K562 (cell line): ENCODE measurements around the gene EPO. TPM values are rescaled to one million over a fixed set of nuclear protein-coding genes. Genes with fewer than 3 reads are reported as not detected.

Source experiments
- ARHGAP35 ChIP-seq: fragments of 450-650 bp; IDR thresholded peaks from 2 replicates; pipeline ENCODE4 v1.6.1; 2018; ENCODE audit not compliant: partially characterized antibody
- BACH1 ChIP-seq: fragments of 200-800 bp; sonication (Bioruptor generic); IDR thresholded peaks from 2 replicates; pipeline ENCODE4 v1.6.1; 2016; ENCODE audit warnings: missing genetic modification characterization, missing compliant biosample characterization
- CBX2 ChIP-seq: fragments of 200-600 bp; sonication (generic); IDR thresholded peaks from one replicate; pipeline ENCODE4 v1.6.1; 2012; ENCODE audit warnings: mild to moderate bottlenecking, low read length, inconsistent platforms; ENCODE audit not compliant: insufficient read depth, poor library complexity, severe bottlenecking
- CTCF ChIP-seq, 3 experiments: IDR thresholded peaks in 2 of 3; conservative IDR thresholded peaks in 1 of 3; 2 replicates each; pipeline ENCODE4 v1.5.1; 2011 to 2012; ENCODE audit warnings: low read length in 3 of 3, mild to moderate bottlenecking in 3 of 3, control low read depth in 2 of 3, improper control_type of control experiment in 1 of 3, inconsistent platforms in 1 of 3, low read depth in 1 of 3, mixed read lengths in 1 of 3, moderate library complexity in 1 of 3; ENCODE audit not compliant: insufficient read depth in 2 of 3
- KDM5B ChIP-seq: fragments of 200-600 bp; sonication (generic); IDR thresholded peaks from 2 replicates; pipeline ENCODE4 v1.6.1; 2012; ENCODE audit warnings: low read depth, mild to moderate bottlenecking, moderate library complexity, low read length, control low read depth, inconsistent platforms; ENCODE audit not compliant: insufficient replicate concordance
- NEUROD1 ChIP-seq: fragments of 150-350 bp; IDR thresholded peaks from 2 replicates; pipeline ENCODE4 v1.6.1; 2014; ENCODE audit warnings: borderline replicate concordance, low read length, low read depth; ENCODE audit not compliant: partially characterized antibody
- NR2C2 ChIP-seq, 2 experiments: fragments of 200-800 bp in 1 of 2; sonication (Bioruptor generic) in 1 of 2; sonication (generic) in 1 of 2; formaldehyde crosslinking in 1 of 2; IDR thresholded peaks; 2 replicates each; pipeline versions ENCODE4 v1.6.1 to v1.8.0; 2016 to 2022; ENCODE audit warnings: mild to moderate bottlenecking in 1 of 2, missing compliant biosample characterization in 1 of 2, missing genetic modification characterization in 1 of 2, missing genetic modification reagents in 1 of 2
- PHF8 ChIP-seq: fragments of 200-600 bp; sonication (generic); IDR thresholded peaks from 2 replicates; pipeline ENCODE4 v1.6.1; 2012; ENCODE audit warnings: mixed run types, mild to moderate bottlenecking, inconsistent platforms, low read length, moderate library complexity, borderline replicate concordance
- SRSF1 ChIP-seq: fragments of 200-400 bp; formaldehyde crosslinking; IDR thresholded peaks from 2 replicates; pipeline ENCODE4 v1.6.1; 2017; ENCODE audit warnings: mild to moderate bottlenecking, low read depth, low read length, moderate library complexity
- TBP ChIP-seq: optimal IDR thresholded peaks from 2 replicates; pipeline ENCODE3; 2011; ENCODE audit warnings: low read depth, low read length, improper control_type of control experiment
- ZFP1 ChIP-seq: fragments of 450-650 bp; formaldehyde crosslinking; IDR thresholded peaks from 2 replicates; pipeline ENCODE4 v1.4.0; 2020; ENCODE audit warnings: mild to moderate bottlenecking, mixed read lengths
- ZNF318 ChIP-seq, 2 experiments: fragments of 450-650 bp; IDR thresholded peaks; 2 replicates each; pipeline ENCODE4 v1.6.1; 2016; ENCODE audit warnings: mild to moderate bottlenecking in 2 of 2, borderline replicate concordance in 1 of 2, low read depth in 1 of 2, moderate library complexity in 1 of 2
- ZNF639 ChIP-seq, 2 experiments: fragments of 200-800 bp in 1 of 2; sonication (Bioruptor generic) in 1 of 2; sonication (generic) in 1 of 2; formaldehyde crosslinking in 1 of 2; IDR thresholded peaks in 1 of 2; conservative IDR thresholded peaks in 1 of 2; 2 replicates each; pipeline versions ENCODE4 v1.5.0 to v1.6.1; 2016 to 2020; ENCODE audit warnings: missing compliant biosample characterization in 1 of 2, missing genetic modification characterization in 1 of 2, missing genetic modification reagents in 1 of 2
- polyA plus RNA-seq, 8 experiments: library from polyadenylated mRNA; depleted of rRNA in 4 of 8; stranded (reverse) in 5 of 8; unstranded in 3 of 8; fragments of >200 nt; fragmentation: Nextera tagmentation in 2 of 8; fragmentation: Illumina TruSeq in 1 of 8; extraction: Ambion mirVana in 2 of 8; extraction: Trizol in 1 of 8; gene quantifications; 2 replicates each; pipeline versions ENCODE4 v1.2.1 to v1.2.3, GENCODE V29; 2011 to 2014; ENCODE audit warnings: inconsistent platforms in 1 of 8, missing spikeins in 1 of 8
- total RNA-seq, 7 experiments: library from RNA; depleted of rRNA in 6 of 7; stranded (reverse); fragments of >200 nt in 6 of 7; fragmentation: Illumina TruSeq in 2 of 7; extraction: Trizol in 2 of 7; gene quantifications; 2 replicates each; pipeline versions ENCODE4 v1.2.1 to v1.2.3, GENCODE V29; 2011 to 2021; ENCODE audit warnings: low replicate concordance in 1 of 7

EPO gene
- total and polyA plus RNA-seq, 9 of the 15 experiments (the other 6 are each of a cell fraction or from before 2014, with no cell fraction given) = 0.06 to 0.41 (median 0.07) TPM; not detected in 6

GRCh38 chr7:100694098-100694745, 26.0 kb upstream of the EPO start, which contains the start of gene GIGYF1 (continued):
- TF ChIP-seq ZFP1 (CRISPR knock-in tag) (no peak), NEUROD1 (no peak), ZNF318 (IDR thresholded peaks at IDR 0.05; ENCODE audit: borderline replicate concordance in 1 of 2, low read depth in 1 of 2) (no peak), NR2C2 (CRISPR knock-in tag; IDR thresholded peaks at IDR 0.05) (no peak), NR2C2 (tag; IDR thresholded peaks at IDR 0.05) (peak; percentile 58; the same call in 1 of the 2 replicates), SRSF1 (no peak), KDM5B (peak; percentile 6), ZNF639 (CRISPR knock-in tag; conservative IDR thresholded peaks at IDR 0.05 in 1 of 2, IDR thresholded peaks at IDR 0.05 in 1 of 2) (peak in 1 of 2 experiments; percentile 99; a peak in 2 of 4 replicates), PHF8 (peak; percentile 31; the same call in 1 of the 2 replicates), CTCF (IDR thresholded peaks at IDR 0.05 in 2 of 3, conservative IDR thresholded peaks at IDR 0.05 in 1 of 3; ENCODE audit: insufficient read depth in 2 of 3, low read depth in 1 of 3, low read length in 3 of 3) (no peak), TBP (no peak), ARHGAP35 (no peak), CBX2 (no peak), BACH1 (tag) (no peak)
